OCI-LY3 (cell line): Measurements from ENCODE around the gene SEC14L3.
A peak's percentile ranks its signal among the peaks of the same experiment; 100 is the strongest.

ENCODE experiments used
- H2AFZ ChIP-seq: fragments of 200-600, 300-600 bp; shearing (Covaris generic); 2 replicates; pipeline ENCODE4 v1.6.0; 2014; ENCODE audit warnings: antibody characterized with exemption, low read depth, low read length
- H3K27ac ChIP-seq: fragments of 200-600, 300-600 bp; sonication (generic); 2 replicates; pipeline ENCODE4 v1.5.1; 2014; ENCODE audit warnings: mild to moderate bottlenecking, low read length, moderate library complexity, mixed read lengths
- H3K27me3 ChIP-seq: fragments of 200-600, 300-600 bp; sonication (generic); 2 replicates; pipeline ENCODE4 v1.6.1; 2014; ENCODE audit warnings: low read depth, low read length, mixed read lengths
- H3K36me3 ChIP-seq: fragments of 200-600, 300-600 bp; sonication (generic); replicated peaks from 2 replicates; pipeline ENCODE3; 2014; ENCODE audit warnings: low read depth, low read length, mixed read lengths
- H3K4me1 ChIP-seq: fragments of 300-600, 200-600 bp; sonication (generic); 2 replicates; pipeline ENCODE4 v1.6.1; 2014; ENCODE audit warnings: low read length, mixed read lengths
- H3K4me2 ChIP-seq: fragments of 200-600, 300-600 bp; sonication (generic); 2 replicates; pipeline ENCODE4 v1.6.1; 2014; ENCODE audit warnings: low read length, mixed read lengths
- H3K4me3 ChIP-seq: fragments of 300-600, 200-600 bp; sonication (generic); 2 replicates; pipeline ENCODE4 v1.5.1; 2014; ENCODE audit warnings: antibody characterized with exemption, mild to moderate bottlenecking, low read length, moderate library complexity
- H3K79me2 ChIP-seq: fragments of 300-600, 200-600 bp; shearing (Covaris generic); 2 replicates; pipeline ENCODE4 v1.6.1; 2014; ENCODE audit warnings: mild to moderate bottlenecking, low read length, mixed read lengths
- H3K9ac ChIP-seq: fragments of 300-600, 200-600 bp; shearing (Covaris generic); 2 replicates; pipeline ENCODE4 v1.6.0; 2014; ENCODE audit warnings: mild to moderate bottlenecking, low read length, moderate library complexity
- H3K9me3 ChIP-seq: fragments of 200-600, 300-600 bp; shearing (Covaris generic); 2 replicates; pipeline ENCODE4 v1.6.1; 2014; ENCODE audit warnings: low read length, mixed read lengths; ENCODE audit not compliant: insufficient read depth
- H4K20me1 ChIP-seq: fragments of 200-600, 300-600 bp; sonication (generic); 2 replicates; pipeline ENCODE4 v1.6.1; 2016; ENCODE audit warnings: low read length, mixed read lengths; ENCODE audit not compliant: insufficient read depth
- CTCF ChIP-seq: fragments of 200-600, 300-600 bp; sonication (generic); IDR thresholded peaks from 2 replicates; pipeline ENCODE4 v1.5.1; 2014; ENCODE audit warnings: antibody characterized with exemption, low read length, low read depth
- EZH2phosphoT487 ChIP-seq: fragments of 200-600 bp; shearing (Covaris generic); IDR thresholded peaks from 2 replicates; pipeline ENCODE4 v1.6.1; 2018; ENCODE audit warnings: antibody characterized with exemption, mixed run types, low read depth

The SEC14L3 gene

GRCh38 chr22:30422481-30423300 is 49.1 kb downstream of the SEC14L3 start:
- peaks cover 44% of the 10 kb centered on the region for H3K79me2 ChIP-seq
- H3K4me3 ChIP-seq, result peak overlapping the region; percentile 87
- H3K27ac ChIP-seq, result peak overlapping the region; percentile 64
- H3K4me2 ChIP-seq, result peak overlapping the region; percentile 97
- H3K4me1 ChIP-seq, result peaks cover 25% of the 10 kb centered on the region
- peak overlapping the region; percentile 28; the same call in 1 of the 2 replicates for H2AFZ ChIP-seq
- H3K9ac ChIP-seq, result peak overlapping the region; percentile 94
- H4K20me1 ChIP-seq, result 0 out of 2 replicates have a peak, but pooled peaks cover 7% of the 10 kb centered on the region
- no peak for TF ChIP-seq EZH2phosphoT487
- no peak for TF ChIP-seq CTCF
- peaks cover 50% of the 10 kb centered on the region for H3K36me3 ChIP-seq
- no peaks in the 10 kb centered on the region for H3K27me3 ChIP-seq
- H3K9me3 ChIP-seq, result no peaks in the 10 kb centered on the region

GRCh38 chr22:30421695-30422480 is 49.9 kb downstream of the SEC14L3 start:
- TF ChIP-seq CTCF (no peak), EZH2phosphoT487 (no peak)
- H3K9ac ChIP-seq, result peak overlapping the region; percentile 94; the same call in 1 of the 2 replicates
- H3K27me3 ChIP-seq, result no peaks in the 10 kb centered on the region
- H3K4me2 ChIP-seq, result peak overlapping the region; percentile 97
- H3K36me3 ChIP-seq, result peaks cover 45% of the 10 kb centered on the region
- no peaks in the 10 kb centered on the region for H3K9me3 ChIP-seq
- no peak overlapping the region for H3K27ac ChIP-seq
- H3K79me2 ChIP-seq, result peaks cover 40% of the 10 kb centered on the region
- H3K4me1 ChIP-seq, result peaks cover 24% of the 10 kb centered on the region
- 0 out of 2 replicates have a peak, but pooled peaks cover 3% of the 10 kb centered on the region for H4K20me1 ChIP-seq
- H2AFZ ChIP-seq, result no peak overlapping the region
- H3K4me3 ChIP-seq, result peak overlapping the region; percentile 87

- Histone ChIP-seq H3K27me3 (no peaks in the 10 kb centered on the region), H3K4me2 (no peak overlapping the region), H3K79me2 (peaks cover 27% of the 10 kb centered on the region), H3K9ac (no peak overlapping the region), H2AFZ (no peak overlapping the region), H4K20me1 (no peaks in the 10 kb centered on the region), H3K36me3 (peaks cover 56% of the 10 kb centered on the region), H3K4me3 (no peak overlapping the region), H3K9me3 (no peaks in the 10 kb centered on the region), H3K4me1 (peaks cover 17% of the 10 kb centered on the region), H3K27ac (no peak overlapping the region)
- TF ChIP-seq CTCF (no peak), EZH2phosphoT487 (no peak)
Observed at GRCh38 chr22:30420347-30421125, 51.3 kb downstream of the SEC14L3 start.
